LNCaP clone FGC (cell line): ENCODE measurements around the gene ARHGEF3.
"Not testable (repeated sequence)": the region's sequence is repeated elsewhere in the genome, so short reads cannot be mapped to it uniquely, and the experiment has no call there.

ENCODE experiments used
- DNase-seq: peaks from one replicate; pipeline ENCODE4 v3.0.0-alpha.2; 2011; ENCODE audit warnings: low read depth
- H3K4me3 ChIP-seq: 2 replicates; pipeline ENCODE4 v1.5.1; 2011; ENCODE audit warnings: mild to moderate bottlenecking, low read depth, low read length, control low read depth
- TF ChIP-seq, protein P1 (sequence below): IDR thresholded peaks from 2 replicates; pipeline ENCODE4 v1.5.1; 2012; ENCODE audit warnings: mild to moderate bottlenecking; ENCODE audit not compliant: control insufficient read depth, insufficient read depth; ENCODE audit errors: extremely low read depth

ARHGEF3 gene

DNA sequence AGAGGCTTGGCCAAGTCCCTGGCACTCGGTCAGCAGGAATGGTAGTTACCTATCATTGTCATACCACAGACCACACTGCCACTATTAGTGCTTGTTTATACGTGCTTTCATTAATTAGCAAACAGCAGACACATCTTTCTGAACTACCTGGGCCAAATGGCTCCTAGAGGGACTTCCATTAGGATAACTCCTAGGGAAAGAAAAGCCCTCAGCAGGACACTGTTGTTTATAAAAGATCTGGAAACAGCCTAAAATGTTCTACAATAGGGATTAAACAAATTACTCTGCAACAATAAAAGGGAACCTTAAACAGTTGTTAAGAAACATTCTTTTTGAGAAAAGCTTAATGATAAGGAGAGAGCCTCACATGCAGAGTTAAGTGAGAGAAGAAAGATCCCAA lies 38.5 kb downstream of the ARHGEF3 start:
- H3K4me3 ChIP-seq, result no peak overlapping the region

DNA sequence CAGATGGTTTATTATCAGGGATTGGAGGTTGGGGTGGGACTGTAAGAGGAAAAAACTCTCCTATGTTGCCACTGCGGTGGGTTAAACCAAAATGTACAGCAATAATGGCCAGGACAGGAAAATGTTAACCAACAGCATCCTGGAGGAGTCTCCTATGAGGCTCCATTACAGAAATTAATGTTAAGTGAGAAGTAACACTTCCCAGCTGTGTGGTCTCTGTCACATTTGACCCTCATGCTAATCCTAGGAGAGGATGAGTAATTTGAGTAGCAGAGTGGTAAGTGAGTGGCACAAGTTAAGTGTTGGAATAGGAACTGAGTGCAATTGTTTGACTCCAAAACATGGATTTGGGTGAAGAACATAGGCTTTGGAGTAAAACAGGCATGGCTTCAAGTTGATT lies 39.0 kb downstream of the ARHGEF3 start:
- TF ChIP-seq, protein P1, sequence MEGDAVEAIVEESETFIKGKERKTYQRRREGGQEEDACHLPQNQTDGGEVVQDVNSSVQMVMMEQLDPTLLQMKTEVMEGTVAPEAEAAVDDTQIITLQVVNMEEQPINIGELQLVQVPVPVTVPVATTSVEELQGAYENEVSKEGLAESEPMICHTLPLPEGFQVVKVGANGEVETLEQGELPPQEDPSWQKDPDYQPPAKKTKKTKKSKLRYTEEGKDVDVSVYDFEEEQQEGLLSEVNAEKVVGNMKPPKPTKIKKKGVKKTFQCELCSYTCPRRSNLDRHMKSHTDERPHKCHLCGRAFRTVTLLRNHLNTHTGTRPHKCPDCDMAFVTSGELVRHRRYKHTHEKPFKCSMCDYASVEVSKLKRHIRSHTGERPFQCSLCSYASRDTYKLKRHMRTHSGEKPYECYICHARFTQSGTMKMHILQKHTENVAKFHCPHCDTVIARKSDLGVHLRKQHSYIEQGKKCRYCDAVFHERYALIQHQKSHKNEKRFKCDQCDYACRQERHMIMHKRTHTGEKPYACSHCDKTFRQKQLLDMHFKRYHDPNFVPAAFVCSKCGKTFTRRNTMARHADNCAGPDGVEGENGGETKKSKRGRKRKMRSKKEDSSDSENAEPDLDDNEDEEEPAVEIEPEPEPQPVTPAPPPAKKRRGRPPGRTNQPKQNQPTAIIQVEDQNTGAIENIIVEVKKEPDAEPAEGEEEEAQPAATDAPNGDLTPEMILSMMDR, result no peak
- DNase-seq, result no peak
- no peak overlapping the region for H3K4me3 ChIP-seq

More for the DNA sequence above, 38.5 kb downstream of the ARHGEF3 start:
- DNase-seq, result no peak
- TF ChIP-seq, protein P1, result no peak

DNA sequence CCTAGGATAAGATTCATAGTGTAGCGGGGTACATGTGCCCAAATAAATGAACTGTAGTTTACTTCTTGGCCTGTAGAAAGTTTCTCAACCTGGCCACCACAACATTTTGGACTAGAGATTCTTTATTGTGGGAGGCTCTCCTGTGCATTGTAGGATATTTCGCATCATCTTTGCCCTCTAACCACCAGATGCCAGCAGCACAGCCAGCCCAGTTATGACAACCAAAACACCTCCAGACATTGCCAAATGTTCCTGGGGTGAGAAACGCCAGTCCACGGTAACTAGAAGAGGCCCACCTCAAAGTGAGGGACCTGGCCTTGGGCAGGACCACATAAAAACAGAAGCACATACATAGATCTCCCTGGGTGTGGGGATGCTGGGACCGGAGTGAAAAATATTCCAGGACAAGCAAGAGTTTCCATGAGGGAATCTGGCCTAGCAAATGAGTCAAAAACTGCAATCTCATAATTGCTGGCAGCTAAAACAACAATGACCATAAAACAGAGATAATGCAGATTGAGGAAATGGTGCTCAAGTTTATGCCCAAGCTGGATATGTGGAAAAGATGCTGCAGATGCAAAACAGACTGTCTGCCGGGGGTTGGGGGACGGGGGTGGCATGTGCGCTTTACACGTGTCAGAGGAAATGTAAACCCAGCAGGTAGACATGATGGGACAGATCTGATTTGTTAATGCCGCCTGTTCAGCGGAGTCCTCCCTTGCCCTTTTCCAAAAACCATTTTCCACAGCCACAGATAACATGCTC lies 39.7 kb downstream of the ARHGEF3 start:
- TF ChIP-seq, protein P1, result no peak
- no peak overlapping the region for H3K4me3 ChIP-seq
- no peak for DNase-seq

DNA sequence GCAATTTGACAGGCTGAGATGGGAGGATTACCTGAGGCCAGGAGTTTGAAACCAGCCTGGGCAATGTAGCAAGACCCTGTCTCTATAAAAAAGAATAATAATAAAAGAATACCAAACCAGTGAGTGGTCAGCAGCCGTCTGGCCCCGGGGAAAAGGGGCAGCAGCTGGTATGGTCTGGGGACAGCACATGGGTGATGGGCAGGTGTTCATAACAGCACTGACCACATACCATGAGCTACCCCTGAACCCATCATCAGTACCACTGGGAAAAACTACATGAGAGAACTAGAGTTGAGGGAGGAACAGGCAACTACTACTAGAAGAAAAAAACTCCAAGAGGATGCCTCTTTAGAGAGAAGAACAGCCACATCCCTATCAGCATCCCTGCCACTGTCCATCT lies 40.7 kb downstream of the ARHGEF3 start:
- H3K4me3 ChIP-seq, result no peak overlapping the region
- no peak for DNase-seq
- TF ChIP-seq, protein P1, result no peak

DNA sequence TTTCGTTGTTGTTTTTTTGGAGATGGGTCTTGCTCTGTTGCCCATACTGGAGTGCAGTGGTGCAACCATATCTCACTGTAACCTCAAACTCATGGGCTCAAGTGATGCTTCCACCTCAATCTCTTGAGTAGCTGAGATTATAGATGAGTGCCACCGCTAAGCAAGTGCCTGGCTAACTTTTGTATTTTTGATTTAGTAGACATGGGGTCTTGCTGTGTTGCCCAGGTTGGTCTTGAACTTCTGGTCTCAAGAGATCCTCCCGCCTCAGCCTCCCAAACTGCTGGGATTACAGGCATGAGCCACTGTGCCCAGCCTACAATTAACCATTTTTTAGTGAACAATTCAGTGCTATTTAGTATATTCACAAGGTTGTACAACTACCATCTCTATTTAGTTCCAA lies 42.2 kb downstream of the ARHGEF3 start:
- TF ChIP-seq, protein P1, result no peak
- DNase-seq, result no peak
- no peak overlapping the region for H3K4me3 ChIP-seq

DNA sequence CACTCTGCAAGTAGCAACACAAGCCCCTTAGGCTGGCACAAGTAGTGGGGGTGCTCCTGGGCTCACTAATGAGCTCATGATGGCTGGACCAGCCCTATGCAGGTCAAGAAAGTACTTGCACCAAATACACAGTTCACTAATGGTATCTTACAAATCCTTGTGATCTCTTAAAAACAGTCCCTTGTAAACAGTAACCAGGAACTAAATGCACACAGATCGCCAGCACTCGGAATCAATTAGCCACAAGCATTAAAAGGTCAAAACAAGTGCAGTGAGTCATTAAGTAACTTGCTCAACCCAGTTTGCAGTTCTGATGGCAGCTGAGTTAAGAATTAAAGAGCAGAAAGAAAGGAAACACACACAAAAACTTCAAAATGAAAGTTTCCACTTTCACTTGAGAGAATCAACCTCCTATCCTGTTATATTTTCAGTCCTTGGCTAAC lies 43.2 kb downstream of the ARHGEF3 start:
- no peak for DNase-seq
- TF ChIP-seq, protein P1, result no peak
- no peak overlapping the region for H3K4me3 ChIP-seq

DNA sequence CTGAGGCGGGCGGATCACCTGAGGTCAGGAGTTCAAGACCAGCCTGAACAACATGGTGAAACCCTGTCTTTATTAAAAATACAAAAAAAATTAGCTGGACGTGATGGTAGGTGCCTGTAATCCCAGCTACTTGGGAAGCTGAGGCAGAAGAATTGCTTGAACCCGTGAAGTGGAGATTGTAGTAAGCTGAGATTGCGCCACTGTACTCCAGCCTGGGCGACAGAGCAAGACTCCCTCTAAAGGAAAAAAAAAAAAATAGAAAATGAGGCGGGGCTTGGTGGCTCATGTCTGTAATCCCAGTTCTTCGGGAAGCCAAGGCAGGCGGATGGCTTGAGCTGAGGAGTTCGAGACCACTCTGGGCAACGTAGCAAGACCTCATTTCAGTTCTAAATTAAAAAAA lies 43.7 kb downstream of the ARHGEF3 start:
- DNase-seq, H3K4me3 ChIP-seq: not testable (repeated sequence)
